HepG2 (cell line): ENCODE results near the gene ZNF148. TPM values are rescaled to one million over a fixed set of nuclear protein-coding genes. Genes with fewer than 3 reads are reported as not detected.

Experiments used
- ATAC-seq: fragments of 200-7000 bp; cut with Tn5 transposase; 3 replicates; pipeline ENCODE4 v1.9.1; 2020; ENCODE audit warnings: mild to moderate bottlenecking, moderate library complexity
- BruUV-seq: library from RNA; stranded (reverse); fragments of 400-500 nt; replicated peaks from 2 replicates; lab custom pipeline; 2021; lab: Mats Ljungman, UMichigan
- CTCF ChIA-PET: fragments of 300-600 bp; formaldehyde crosslinking; extraction: SDS; loops from one replicate; lab custom pipeline; 2021; ENCODE audit warnings: low total read pairs, inconsistent platforms, low intra/inter-chr PET ratio; lab: Yijun Ruan, JAX
- POLR2A ChIA-PET: fragments of 350-600 bp; sonication (Branson Sonifier 250); formaldehyde crosslinking; loops from one replicate; lab custom pipeline; 2020; ENCODE audit warnings: antibody characterized with exemption, inconsistent platforms; lab: Yijun Ruan, JAX
- DNase-seq: peaks from one replicate; pipeline ENCODE4 v3.0.0-alpha.2; 2015; ENCODE audit warnings: low spot score
- FAIRE-seq: peaks from 3 replicates; lab custom pipeline; 2011; peaks lifted over from hg19 to GRCh38; lab: Jason Lieb, UNC
- H2AFZ ChIP-seq: one replicate; pipeline ENCODE4 v1.6.1; 2011; ENCODE audit warnings: low read length, inconsistent platforms
- H3K27ac ChIP-seq: fragments of 300-600 bp; 3 replicates; pipeline ENCODE4 v1.8.0; 2011; ENCODE audit warnings: mixed run types, mild to moderate bottlenecking, mixed read lengths, low read length, inconsistent platforms; ENCODE audit not compliant: insufficient read depth; ENCODE audit errors: extremely low read length
- H3K27me3 ChIP-seq, 2 experiments: fragments of 200-600 bp in 1 of 2; 2 replicates in 1 of 2; 3 replicates in 1 of 2; pipeline versions ENCODE4 v1.6.0 to v1.8.0; 2011; ENCODE audit warnings: low read length in 2 of 2, mild to moderate bottlenecking in 2 of 2, moderate library complexity in 2 of 2, inconsistent platforms in 1 of 2; ENCODE audit not compliant: insufficient read depth in 2 of 2, control insufficient read depth in 1 of 2
- H3K36me3 ChIP-seq, 2 experiments: fragments of 200-600 bp in 1 of 2; replicated peaks in 1 of 2; 2 replicates in 1 of 2; 3 replicates in 1 of 2; pipeline versions ENCODE4 v1.5.1 to v1.8.0; 2011; ENCODE audit warnings: low read length in 2 of 2, inconsistent platforms in 1 of 2; ENCODE audit not compliant: insufficient read depth in 2 of 2, control insufficient read depth in 1 of 2
- H3K4me1 ChIP-seq: 2 replicates; pipeline ENCODE4 v1.5.1; 2012; ENCODE audit warnings: low read length, inconsistent platforms; ENCODE audit not compliant: insufficient read depth
- H3K4me2 ChIP-seq: 2 replicates; pipeline ENCODE4 v1.6.0; 2011; ENCODE audit warnings: low read depth, low read length, inconsistent platforms
- H3K4me3 ChIP-seq, 3 experiments: fragments of 200-600 bp in 1 of 3; sonication (generic), shearing (Covaris generic) in 1 of 3; replicated peaks in 1 of 3; 2 replicates each; pipeline ENCODE4 v1.5.1; 2011 to 2016; ENCODE audit warnings: low read length in 3 of 3, inconsistent platforms in 2 of 3, low read depth in 2 of 3, mild to moderate bottlenecking in 2 of 3, control low read depth in 1 of 3, mixed read lengths in 1 of 3; ENCODE audit not compliant: insufficient read depth in 1 of 3
- H3K79me2 ChIP-seq: one replicate; pipeline ENCODE4 v1.6.1; 2011; ENCODE audit warnings: low read length, inconsistent platforms; ENCODE audit not compliant: insufficient read depth
- H3K9ac ChIP-seq: 2 replicates; pipeline ENCODE4 v1.6.0; 2011; ENCODE audit warnings: mild to moderate bottlenecking, low read depth, low read length, inconsistent platforms; ENCODE audit not compliant: insufficient read depth
- H3K9me3 ChIP-seq: 2 replicates; pipeline ENCODE4 v1.5.1; 2012; ENCODE audit warnings: mild to moderate bottlenecking, low read length
- H4K20me1 ChIP-seq: 2 replicates; pipeline ENCODE4 v1.6.0; 2011; ENCODE audit warnings: inconsistent platforms, mild to moderate bottlenecking, low read length, moderate library complexity; ENCODE audit not compliant: insufficient read depth
- CREM ChIP-seq, 2 experiments: sonication (generic) in 1 of 2; formaldehyde crosslinking in 1 of 2; IDR thresholded peaks; 2 replicates each; pipeline versions ENCODE4 v1.4.0 to v1.6.1; 2016 to 2020; ENCODE audit warnings: antibody characterized with exemption in 1 of 2, mild to moderate bottlenecking in 1 of 2, missing genetic modification reagents in 1 of 2
- ESRRA ChIP-seq: sonication (generic); formaldehyde crosslinking; IDR thresholded peaks from 2 replicates; pipeline ENCODE4 v1.5.1; 2020; ENCODE audit warnings: mild to moderate bottlenecking, low read depth, missing genetic modification reagents
- HINFP ChIP-seq: sonication (generic); formaldehyde crosslinking; IDR thresholded peaks from 2 replicates; pipeline ENCODE4 v1.4.0; 2020; ENCODE audit warnings: low read depth, mild to moderate bottlenecking, missing genetic modification reagents
- KMT2A ChIP-seq: sonication (generic); formaldehyde crosslinking; IDR thresholded peaks from 2 replicates; pipeline ENCODE4 v1.4.0; 2020; ENCODE audit warnings: missing genetic modification reagents
- MLX ChIP-seq: IDR thresholded peaks from 2 replicates; pipeline ENCODE4 v1.6.1; 2016
- MTF1 ChIP-seq: sonication (generic); formaldehyde crosslinking; IDR thresholded peaks from 2 replicates; pipeline ENCODE4 v1.5.0; 2020; ENCODE audit warnings: missing genetic modification reagents
- PBX2 ChIP-seq: IDR thresholded peaks from 2 replicates; pipeline ENCODE4 v1.6.1; 2016; ENCODE audit warnings: control low read depth
- TEAD2 ChIP-seq: sonication (generic); formaldehyde crosslinking; IDR thresholded peaks from 2 replicates; pipeline ENCODE4 v1.9.0; 2021; ENCODE audit warnings: missing genetic modification reagents
- ZNF709 ChIP-seq: sonication (generic); formaldehyde crosslinking; IDR thresholded peaks from 2 replicates; pipeline ENCODE4 v1.5.0; 2020; ENCODE audit warnings: mild to moderate bottlenecking, missing genetic modification reagents
- WGBS: methylation state at CpG from one replicate; pipeline ENCODE4 v1.1.6; 2017; ENCODE audit warnings: low lambda C conversion rate; 5-methylcytosine and 5-hydroxymethylcytosine counted together
- in situ Hi-C: cut with HindIII; loops from 2 replicates; pipeline ENCODE4 v1.10.0; 2017; ENCODE audit warnings: low pct_unique_long_range_greater_than_20kb; ENCODE audit not compliant: extremely low pct_ligation_motif_present
- intact Hi-C: fragments of 100-400 bp; cut with micrococcal nuclease; formaldehyde crosslinking; loops from one replicate; pipeline ENCODE4 v1.10.0; 2022; ENCODE audit not compliant: unreplicated experiment
- polyA plus RNA-seq, 8 experiments: library from polyadenylated mRNA; depleted of rRNA in 3 of 8; stranded (reverse) in 7 of 8; unstranded in 1 of 8; fragments of >200 nt; fragmentation: Illumina TruSeq in 4 of 8; extraction: Trizol in 4 of 8; gene quantifications; 2 replicates each; pipeline versions ENCODE4 v1.2.1 to v1.2.3, GENCODE V29; 2011 to 2016; ENCODE audit warnings: low read depth in 4 of 8, missing spikeins in 1 of 8, mixed read lengths in 1 of 8; ENCODE audit not compliant: insufficient read depth in 1 of 8
- total RNA-seq, 5 experiments: library from RNA; depleted of rRNA; stranded (reverse); fragments of >200 nt; fragmentation: Illumina TruSeq; extraction: Trizol; gene quantifications; 2 replicates each; pipeline ENCODE4 v1.2.3, GENCODE V29; 2016; ENCODE audit warnings: low read depth in 1 of 5

Gene ZNF148
- total and polyA plus RNA-seq, 2 of the 13 experiments (the other 11 are each of a cell fraction or from before 2014, with no cell fraction given), result 10.6 to 36.1 TPM

GRCh38 chr3:125260158-125260557 lies 115.0 kb downstream of the ZNF148 start:
- no peak for TF ChIP-seq ZNF709
- TF ChIP-seq HINFP (CRISPR knock-in tag), result no peak
- no peak for TF ChIP-seq MLX (CRISPR knock-in tag)
- TF ChIP-seq PBX2, result no peak
- TF ChIP-seq CREM (IDR thresholded peaks at IDR 0.05), result no peak
- no peak for TF ChIP-seq CREM (CRISPR knock-in tag; IDR thresholded peaks at IDR 0.05)
- no peak for TF ChIP-seq KMT2A (CRISPR knock-in tag)
- TF ChIP-seq ESRRA (CRISPR knock-in tag), result no peak
- TF ChIP-seq TEAD2 (CRISPR knock-in tag), result no peak
- no peak for TF ChIP-seq MTF1 (CRISPR knock-in tag)
- in situ Hi-C loops (no loop called here), intact Hi-C loops (no loop called here)
- H3K79me2 ChIP-seq, result no peaks in the 10 kb centered on the region
- H4K20me1 ChIP-seq, result no peaks in the 10 kb centered on the region
- DNase-seq (no peak), FAIRE-seq (no peak), ATAC-seq (no peak)
- H3K27ac ChIP-seq, result no peak overlapping the region
- 98% methylated on average over 2 of the region's 2 CpGs for WGBS
- H3K4me1 ChIP-seq, result peaks cover 10% of the 10 kb centered on the region
- no peaks in the 10 kb centered on the region for H3K27me3 ChIP-seq
- no peak overlapping the region for H3K4me3 ChIP-seq
- peaks cover 2 to 9% of the 10 kb centered on the region in 2 experiments; a peak in 1 of 5 replicates for H3K36me3 ChIP-seq
- CTCF ChIA-PET, result no interaction called here
- POLR2A ChIA-PET, result no interaction called here
- H2AFZ ChIP-seq, result no peak overlapping the region
- H3K4me2 ChIP-seq, result no peak overlapping the region
- H3K9me3 ChIP-seq, result no peaks in the 10 kb centered on the region
- H3K9ac ChIP-seq, result no peak overlapping the region
- BruUV-seq, result no TSS peak
